SH-SY5Y (cell line): ENCODE measurements around the gene AHNAK.

ENCODE experiments used
- GATA2 ChIP-seq: IDR thresholded peaks from 2 replicates; pipeline ENCODE4 v1.6.1; 2011; ENCODE audit warnings: mild to moderate bottlenecking, low read depth, low read length
- GATA3 ChIP-seq: IDR thresholded peaks from 2 replicates; pipeline ENCODE4 v1.6.1; 2011; ENCODE audit warnings: low read depth, mild to moderate bottlenecking, low read length, moderate library complexity

DNA sequence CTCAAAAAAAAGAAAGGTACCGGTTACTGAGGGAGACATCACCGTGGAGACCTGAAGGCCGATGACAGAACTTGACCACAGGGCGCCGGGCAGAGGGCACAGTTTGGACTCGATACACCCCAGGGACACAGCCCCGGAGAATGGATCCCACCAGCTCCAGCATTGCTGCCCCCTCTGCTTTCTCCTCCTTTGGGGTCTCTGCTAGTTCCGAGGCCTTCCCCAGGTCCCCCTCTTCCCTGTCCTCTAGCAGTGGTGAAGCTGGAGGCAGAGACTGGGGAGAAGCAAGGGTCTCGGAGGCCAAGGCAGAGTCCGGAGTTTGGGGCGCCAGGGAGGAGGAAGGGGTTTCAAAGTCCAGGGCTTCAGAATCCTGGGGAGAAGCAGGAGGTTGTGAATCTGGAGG, 31.9 kb upstream of the AHNAK start:
- no peak for TF ChIP-seq GATA2
- TF ChIP-seq GATA3 = no peak
